H9 (cell line): Measurements from ENCODE around the gene RPAP2. TPM values are rescaled to one million over a fixed set of nuclear protein-coding genes. Genes with fewer than 3 reads are reported as not detected.

ENCODE experiments used
- DNase-seq: peaks from one replicate; pipeline ENCODE4 v3.0.0-alpha.2; 2017
- H2AFZ ChIP-seq: one replicate; pipeline ENCODE4 v1.6.1; 2013; ENCODE audit warnings: mild to moderate bottlenecking, low read length, control low read depth, moderate library complexity
- H2AK5ac ChIP-seq: 2 replicates; pipeline ENCODE4 v1.6.1; 2013; ENCODE audit warnings: low read length, control low read depth, mixed read lengths; ENCODE audit not compliant: insufficient read length
- H2BK120ac ChIP-seq: one replicate; pipeline ENCODE4 v1.6.1; 2013; ENCODE audit warnings: low read depth, mild to moderate bottlenecking, low read length, control low read depth, inconsistent platforms; ENCODE audit not compliant: poor library complexity, severe bottlenecking
- H2BK12ac ChIP-seq: 2 replicates; pipeline ENCODE4 v1.6.1; 2013; ENCODE audit warnings: low read length, control low read depth, mixed read lengths, low read depth; ENCODE audit not compliant: insufficient read length
- H2BK15ac ChIP-seq: 2 replicates; pipeline ENCODE4 v1.6.1; 2013; ENCODE audit warnings: low read depth, low read length, control low read depth
- H2BK20ac ChIP-seq: one replicate; pipeline ENCODE4 v1.6.1; 2013; ENCODE audit warnings: low read depth, mild to moderate bottlenecking, low read length, control low read depth, inconsistent platforms; ENCODE audit not compliant: poor library complexity, severe bottlenecking
- H2BK5ac ChIP-seq: 2 replicates; pipeline ENCODE4 v1.6.1; 2013; ENCODE audit warnings: low read length, control low read depth, mixed read lengths; ENCODE audit not compliant: insufficient read length
- H3K14ac ChIP-seq: 2 replicates; pipeline ENCODE4 v1.6.1; 2013; ENCODE audit warnings: low read length, control low read depth; ENCODE audit not compliant: insufficient read depth
- H3K18ac ChIP-seq: 2 replicates; pipeline ENCODE4 v1.6.1; 2013; ENCODE audit warnings: low read depth, mild to moderate bottlenecking, mixed read lengths, low read length, control low read depth; ENCODE audit not compliant: insufficient read length
- H3K23ac ChIP-seq: 2 replicates; pipeline ENCODE4 v1.6.1; 2013; ENCODE audit warnings: low read length, control low read depth, mixed read lengths, low read depth; ENCODE audit not compliant: insufficient read length
- H3K23me2 ChIP-seq: 2 replicates; pipeline ENCODE4 v1.6.1; 2013; ENCODE audit warnings: low read depth, mild to moderate bottlenecking, mixed read lengths, low read length, control low read depth; ENCODE audit not compliant: insufficient read length, poor library complexity, severe bottlenecking
- H3K27ac ChIP-seq: 2 replicates; pipeline ENCODE4 v1.5.1; 2013; ENCODE audit warnings: low read length, control low read depth, mixed read lengths, low read depth; ENCODE audit not compliant: insufficient read length
- H3K27me3 ChIP-seq: 2 replicates; pipeline ENCODE4 v1.6.1; 2013; ENCODE audit warnings: low read length, control low read depth, inconsistent platforms; ENCODE audit not compliant: insufficient read depth
- H3K4ac ChIP-seq: 2 replicates; pipeline ENCODE4 v1.6.1; 2013; ENCODE audit warnings: low read depth, mild to moderate bottlenecking, control low read depth, inconsistent platforms, low read length, moderate library complexity
- H3K4me1 ChIP-seq: 2 replicates; pipeline ENCODE4 v1.6.1; 2013; ENCODE audit warnings: low read length, control low read depth, inconsistent platforms; ENCODE audit not compliant: insufficient read depth
- H3K4me2 ChIP-seq: 2 replicates; pipeline ENCODE4 v1.6.1; 2013; ENCODE audit warnings: low read length, control low read depth, mixed read lengths; ENCODE audit not compliant: insufficient read length, insufficient read depth
- H3K56ac ChIP-seq: 2 replicates; pipeline ENCODE4 v1.6.1; 2013; ENCODE audit warnings: low read depth, mild to moderate bottlenecking, mixed read lengths, low read length, control low read depth; ENCODE audit not compliant: insufficient read length
- H3K79me1 ChIP-seq: 2 replicates; pipeline ENCODE4 v1.6.1; 2013; ENCODE audit warnings: low read depth, mild to moderate bottlenecking, moderate library complexity, low read length, control low read depth, inconsistent platforms; ENCODE audit not compliant: insufficient read depth, poor library complexity, severe bottlenecking
- H3K79me2 ChIP-seq: 2 replicates; pipeline ENCODE4 v1.6.1; 2013; ENCODE audit warnings: low read length, control low read depth, inconsistent platforms; ENCODE audit not compliant: insufficient read depth
- H3K9ac ChIP-seq: 2 replicates; pipeline ENCODE4 v1.6.1; 2013; ENCODE audit warnings: low read length, control low read depth, mixed read lengths; ENCODE audit not compliant: insufficient read length; ENCODE audit errors: extremely low read depth
- H3K9me3 ChIP-seq: one replicate; pipeline ENCODE4 v1.6.1; 2013; ENCODE audit warnings: low read depth, low read length, inconsistent platforms; ENCODE audit not compliant: control insufficient read depth
- H3T11ph ChIP-seq: one replicate; pipeline ENCODE4 v1.6.1; 2013; ENCODE audit warnings: mild to moderate bottlenecking, low read length, control low read depth, inconsistent platforms
- H4K20me1 ChIP-seq: one replicate; pipeline ENCODE4 v1.6.1; 2013; ENCODE audit not compliant: control insufficient read depth, insufficient read length, insufficient read depth
- H4K5ac ChIP-seq: 2 replicates; pipeline ENCODE4 v1.6.1; 2013; ENCODE audit warnings: low read depth, mild to moderate bottlenecking, mixed read lengths, low read length, control low read depth; ENCODE audit not compliant: insufficient read length
- H4K8ac ChIP-seq: replicated peaks from 2 replicates; pipeline ENCODE4 v1.6.1; 2013; ENCODE audit warnings: low read length, control low read depth, mixed read lengths, low read depth; ENCODE audit not compliant: insufficient read length
- H4K91ac ChIP-seq: 2 replicates; pipeline ENCODE4 v1.6.1; 2013; ENCODE audit warnings: low read depth, mild to moderate bottlenecking, moderate library complexity, mixed read lengths, low read length, control low read depth; ENCODE audit not compliant: insufficient read length
- H3K27ac Mint-ChIP-seq, 3 experiments: 2 replicates in 2 of 3; 3 replicates in 1 of 3; pipeline ENCODE4 v1.8.0; 2020 to 2021; ENCODE audit warnings: mixed read lengths in 3 of 3, mild to moderate bottlenecking in 1 of 3, moderate library complexity in 1 of 3
- H3K27me3 Mint-ChIP-seq: 2 replicates; pipeline ENCODE4 v1.8.0; 2021; ENCODE audit warnings: low read depth, mild to moderate bottlenecking, moderate library complexity, mixed read lengths
- H3K36me3 Mint-ChIP-seq, 3 experiments: 2 replicates in 2 of 3; 3 replicates in 1 of 3; pipeline ENCODE4 v1.8.0; 2020 to 2021; ENCODE audit warnings: low read depth in 3 of 3, mixed read lengths in 3 of 3; ENCODE audit not compliant: insufficient read depth in 1 of 3
- H3K4me1 Mint-ChIP-seq, 2 experiments: 2 replicates each; pipeline ENCODE4 v1.8.0; 2020; ENCODE audit warnings: mixed read lengths in 2 of 2
- H3K4me3 Mint-ChIP-seq, 2 experiments: 2 replicates in 1 of 2; 3 replicates in 1 of 2; pipeline ENCODE4 v1.8.0; 2020 to 2021; ENCODE audit warnings: mild to moderate bottlenecking in 2 of 2, mixed read lengths in 2 of 2, moderate library complexity in 1 of 2
- H3K9me3 Mint-ChIP-seq, 2 experiments: 2 replicates in 1 of 2; 3 replicates in 1 of 2; pipeline ENCODE4 v1.8.0; 2020; ENCODE audit warnings: mild to moderate bottlenecking in 2 of 2, mixed read lengths in 2 of 2, moderate library complexity in 1 of 2
- CTCF ChIP-seq: fragments of 200-600 bp; sonication (generic); conservative IDR thresholded peaks from 3 replicates; pipeline ENCODE4 v1.8.0; 2021; ENCODE audit warnings: antibody characterized with exemption, mild to moderate bottlenecking
- WGBS: extraction: QIAGEN DNeasy Blood & Tissue Kit; methylation state at CpG from one replicate; pipeline ENCODE4 v1.1.7; 2013; ENCODE audit warnings: missing lambda C conversion rate, low lambda C conversion rate, mixed read lengths; ENCODE audit not compliant: insufficient read length; ENCODE audit errors: extremely low coverage; 5-methylcytosine and 5-hydroxymethylcytosine counted together
- total RNA-seq: library from RNA; stranded (reverse); gene quantifications from 2 replicates; pipeline ENCODE4 v1.2.1, GENCODE V29; 2021

RPAP2 gene
- total RNA-seq, 1 experiment from 2014 or later, result 27.4 TPM

- no peaks in the 10 kb centered on the region for H3K27me3 ChIP-seq
These were observed 73.3 kb downstream of the RPAP2 start for GRCh38 chr1:92372164-92372563.

More at GRCh38 chr1:92372164-92372563, 73.3 kb downstream of the RPAP2 start:
- no peak overlapping the region for H3K18ac ChIP-seq
- no peaks in the 10 kb centered on the region for H3K79me2 ChIP-seq
- H4K8ac ChIP-seq, result no peak overlapping the region
- no peak overlapping the region for H3K4ac ChIP-seq
- H4K91ac ChIP-seq, result no peak overlapping the region
- no peak overlapping the region for H2AK5ac ChIP-seq
- H3K27me3 Mint-ChIP-seq, result no peaks in the 10 kb centered on the region
- no peak overlapping the region for H2AFZ ChIP-seq
- H3K4me1 ChIP-seq, result no peaks in the 10 kb centered on the region
- no peak overlapping the region for H2BK15ac ChIP-seq
- TF ChIP-seq CTCF, result no peak
- H4K20me1 ChIP-seq, result no peaks in the 10 kb centered on the region
- H2BK5ac ChIP-seq, result no peak overlapping the region
- no peak overlapping the region for H3K27ac Mint-ChIP-seq
- H3K14ac ChIP-seq, result no peak overlapping the region
- DNase-seq, result no peak
- no peak overlapping the region for H3K9ac ChIP-seq
- H3K9me3 Mint-ChIP-seq, result no peaks in the 10 kb centered on the region
- H3K4me3 Mint-ChIP-seq, result no peak overlapping the region
- H2BK120ac ChIP-seq, result no peak overlapping the region
- H3K56ac ChIP-seq, result no peak overlapping the region
- H3K79me1 ChIP-seq, result no peaks in the 10 kb centered on the region
- H2BK12ac ChIP-seq, result no peak overlapping the region
- H3K23me2 ChIP-seq, result no peaks in the 10 kb centered on the region
- no CpG with 5 or more reads among the region's 2 CpGs for WGBS
- H3K4me2 ChIP-seq, result no peak overlapping the region
- no peak overlapping the region for H2BK20ac ChIP-seq
- H3K4me1 Mint-ChIP-seq, result no peaks in the 10 kb centered on the region
- H3K9me3 ChIP-seq, result no peaks in the 10 kb centered on the region
- H3K27ac ChIP-seq, result no peak overlapping the region
- no peak overlapping the region for H3K23ac ChIP-seq
- peaks cover 0 to 8% (median 4%) of the 10 kb centered on the region in 3 experiments; a peak in 5 of 7 replicates for H3K36me3 Mint-ChIP-seq
- no peak overlapping the region for H3T11ph ChIP-seq
- no peak overlapping the region for H4K5ac ChIP-seq
